Stimulated activated CD8-positive, alpha-beta memory T cell treated with anti-CD3 and anti-CD28 coated beads, Interleukin-7, amount 100 ng/mL, for 4 hours (primary cell): ENCODE measurements around the gene JARID2.

Experiments used
- DNase-seq, 2 donors: peaks; one replicate each; pipeline ENCODE4 v3.0.0-alpha.2; 2020; ENCODE audit warnings: low read depth in 2 of 2

Gene JARID2

DNA sequence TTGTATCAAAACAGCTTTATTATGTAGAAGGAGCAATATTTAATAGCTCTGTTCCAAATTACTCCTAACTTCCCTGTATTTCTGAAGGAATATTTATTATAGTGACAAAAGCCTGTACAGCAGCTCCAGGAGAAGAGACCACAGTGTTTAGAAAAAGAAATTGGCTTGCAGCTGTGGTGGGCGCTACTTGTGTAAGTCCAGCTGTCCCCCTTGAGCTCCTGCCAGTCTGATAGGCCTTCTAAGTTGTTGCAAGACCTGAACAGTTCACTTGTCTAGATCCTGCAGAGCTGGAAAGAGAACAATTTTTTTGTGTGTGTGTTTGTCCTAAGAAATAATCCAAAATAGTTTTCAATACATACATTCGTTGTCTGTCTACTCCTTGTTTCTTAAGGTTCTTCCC lies 86.6 kb downstream of the JARID2 start:
- no peak for DNase-seq

DNA sequence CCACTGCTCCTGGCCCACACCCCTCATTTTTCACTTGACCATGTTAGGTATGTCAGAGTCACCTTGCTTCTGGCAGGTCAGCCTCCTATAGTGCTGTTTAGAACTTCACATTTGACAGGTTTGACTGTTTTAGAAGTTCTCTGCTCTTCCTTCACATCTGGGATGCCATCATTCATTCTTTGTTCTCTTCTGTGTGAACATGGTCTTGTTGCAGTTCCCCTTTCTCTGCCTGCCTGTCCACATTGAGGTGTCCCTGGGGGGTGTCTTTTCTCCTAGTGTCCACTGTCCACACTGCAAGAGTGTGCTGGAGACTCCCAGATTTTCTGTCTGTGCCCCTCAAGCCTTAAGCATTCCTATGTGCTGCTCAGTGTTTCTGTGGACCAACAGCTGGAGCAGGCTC lies 89.5 kb downstream of the JARID2 start:
- DNase-seq, result no peak

DNA sequence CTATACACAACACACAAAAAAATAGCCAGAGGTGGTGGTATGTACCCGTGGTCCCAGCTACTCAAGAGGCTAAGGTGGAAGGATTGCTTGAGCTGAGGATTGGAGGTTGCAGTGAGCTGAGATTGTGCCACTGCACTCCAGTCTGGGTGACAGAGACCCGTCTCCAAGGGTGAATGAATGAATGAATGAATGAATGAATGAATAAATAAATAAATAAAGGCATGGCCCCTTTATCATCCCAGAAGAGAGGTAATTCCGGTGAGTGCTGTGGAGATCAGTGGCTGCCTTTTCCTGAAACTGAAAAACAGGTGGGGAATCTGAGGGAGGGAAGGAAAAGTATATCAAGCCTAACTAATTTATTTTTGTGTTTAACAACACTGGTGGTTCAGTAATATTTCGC lies 90.0 kb downstream of the JARID2 start:
- DNase-seq, result no peak

DNA sequence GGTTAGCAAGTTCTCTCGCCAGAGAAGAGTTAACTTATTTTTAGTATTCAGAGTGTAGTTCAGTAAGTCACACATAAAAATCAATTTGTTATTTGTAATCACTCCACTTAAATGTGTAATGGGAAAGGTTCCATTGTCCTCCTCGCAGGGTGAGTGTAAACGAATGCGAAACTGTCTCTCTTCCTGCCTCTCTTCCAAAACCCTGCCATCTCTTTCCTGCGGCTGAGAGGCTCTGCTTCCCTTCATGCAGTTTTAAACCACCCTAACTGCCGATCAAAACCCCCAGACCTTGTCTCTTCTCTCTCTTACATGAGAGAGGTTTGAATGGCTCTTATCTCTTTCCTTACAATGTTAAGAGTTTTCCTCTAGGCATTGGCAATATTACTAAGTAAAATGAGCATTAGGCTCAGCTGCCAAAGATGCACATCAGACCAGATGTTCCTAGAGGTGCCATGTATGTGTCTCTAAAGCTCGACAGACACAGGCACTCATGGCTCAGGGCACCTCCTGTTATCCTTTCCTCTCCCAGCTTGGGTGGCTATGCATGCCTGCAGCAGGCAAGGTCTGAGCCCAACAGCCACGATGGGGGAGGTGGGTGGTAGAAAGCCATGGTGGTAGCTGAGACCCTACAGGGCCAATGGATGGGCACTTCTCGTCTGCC lies 91.2 kb downstream of the JARID2 start:
- no peak for DNase-seq

DNA sequence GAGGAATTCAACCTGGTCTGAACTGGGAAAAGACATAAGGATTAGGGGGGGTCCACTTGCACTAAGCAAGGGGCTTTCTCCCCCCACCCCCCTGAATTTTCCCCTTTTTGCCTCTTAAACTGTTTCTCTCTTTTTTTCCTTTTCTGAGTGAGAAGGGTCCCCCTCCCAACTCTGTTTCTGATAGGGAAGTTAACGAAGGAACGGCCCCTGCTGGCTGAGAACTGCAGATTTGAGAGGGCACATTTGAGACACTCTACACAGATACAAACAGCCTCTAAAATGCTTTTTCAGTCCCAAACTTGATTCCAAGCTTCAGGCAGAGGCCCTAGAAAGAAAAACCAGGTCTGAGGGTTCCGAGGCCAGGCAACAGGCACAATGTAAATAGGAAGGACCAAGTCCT lies 91.7 kb downstream of the JARID2 start:
- DNase-seq, result no peak

DNA sequence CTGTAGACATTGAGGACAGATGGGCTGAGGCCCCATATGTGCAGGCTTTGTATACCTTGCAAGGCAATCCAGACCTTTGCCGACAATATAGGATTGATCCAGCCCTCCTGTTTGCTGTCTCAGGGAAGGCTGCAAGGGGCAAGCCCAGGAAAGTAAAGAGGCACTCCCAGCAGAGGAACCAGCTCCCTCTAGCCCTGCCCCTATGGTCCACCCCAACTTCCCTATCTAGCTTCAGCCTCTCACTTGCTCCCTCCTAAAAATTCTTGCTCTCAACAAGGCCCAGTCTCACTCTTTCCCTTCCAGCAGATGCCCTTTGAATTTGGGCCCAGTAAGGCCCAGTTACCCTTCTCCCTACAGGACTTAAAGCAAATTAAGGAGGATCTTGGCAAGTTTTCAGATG lies 92.6 kb downstream of the JARID2 start:
- no peak for DNase-seq

DNA sequence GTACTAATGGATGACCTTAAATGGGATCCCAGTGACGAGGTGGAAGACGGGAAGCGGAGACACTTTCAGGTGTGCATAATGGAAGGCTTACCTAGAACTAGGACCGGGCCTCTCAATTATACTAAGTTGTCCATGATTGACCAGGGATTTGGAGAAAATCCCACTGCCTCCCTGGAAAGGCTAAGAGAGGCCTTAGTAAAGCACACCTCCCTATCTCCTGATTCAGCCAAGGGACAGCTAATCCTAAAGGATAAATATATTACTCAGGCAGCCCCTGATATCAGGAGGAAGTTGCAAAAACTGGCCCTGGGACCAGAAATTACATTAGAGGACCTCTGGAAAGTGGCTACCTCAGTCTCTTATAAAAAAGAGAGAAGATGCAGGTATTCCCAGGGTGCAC lies 93.2 kb downstream of the JARID2 start:
- no peak for DNase-seq

DNA sequence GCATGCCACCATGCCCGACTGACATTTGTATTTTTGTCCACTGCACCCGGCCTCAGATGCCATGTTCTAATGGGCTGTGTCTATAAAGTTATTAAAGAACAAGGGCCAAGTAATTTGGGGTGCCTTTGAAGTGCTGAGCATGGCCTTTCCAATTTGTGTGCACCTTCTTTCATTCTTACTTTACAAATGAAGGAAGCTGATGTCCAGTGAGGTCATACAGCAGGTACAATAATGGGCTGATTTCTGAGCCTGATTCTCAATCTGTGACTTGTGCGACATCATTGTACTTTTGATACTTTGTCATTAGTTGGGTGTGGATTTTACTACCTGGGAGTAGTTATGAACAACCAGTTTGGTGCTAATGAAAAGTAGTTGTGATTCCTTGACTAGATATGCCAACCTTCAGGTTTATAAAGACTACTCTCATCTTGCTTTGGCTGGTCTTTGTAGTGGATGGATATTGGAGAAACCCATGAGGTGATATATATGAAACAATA lies 94.3 kb downstream of the JARID2 start:
- no peak for DNase-seq

DNA sequence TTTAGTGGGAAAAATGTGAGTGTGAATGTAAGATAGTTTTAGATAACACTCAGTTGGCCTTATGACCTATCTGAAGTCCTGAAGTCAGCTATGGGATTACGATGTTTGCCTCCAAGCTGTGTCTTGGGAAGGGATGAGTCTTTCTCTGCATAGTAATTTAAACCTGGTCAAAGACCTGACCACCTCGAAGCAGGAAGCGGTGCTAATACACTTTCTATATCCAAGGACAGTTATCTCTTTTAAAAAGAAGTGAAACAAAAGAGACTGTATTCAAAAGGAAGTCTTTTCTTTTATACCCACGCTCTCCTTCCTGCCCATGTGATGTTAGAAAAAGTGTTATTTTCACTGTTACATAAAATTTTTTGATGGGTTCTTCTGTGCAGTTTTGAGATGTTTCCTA lies 94.9 kb downstream of the JARID2 start:
- DNase-seq, result no peak

DNA sequence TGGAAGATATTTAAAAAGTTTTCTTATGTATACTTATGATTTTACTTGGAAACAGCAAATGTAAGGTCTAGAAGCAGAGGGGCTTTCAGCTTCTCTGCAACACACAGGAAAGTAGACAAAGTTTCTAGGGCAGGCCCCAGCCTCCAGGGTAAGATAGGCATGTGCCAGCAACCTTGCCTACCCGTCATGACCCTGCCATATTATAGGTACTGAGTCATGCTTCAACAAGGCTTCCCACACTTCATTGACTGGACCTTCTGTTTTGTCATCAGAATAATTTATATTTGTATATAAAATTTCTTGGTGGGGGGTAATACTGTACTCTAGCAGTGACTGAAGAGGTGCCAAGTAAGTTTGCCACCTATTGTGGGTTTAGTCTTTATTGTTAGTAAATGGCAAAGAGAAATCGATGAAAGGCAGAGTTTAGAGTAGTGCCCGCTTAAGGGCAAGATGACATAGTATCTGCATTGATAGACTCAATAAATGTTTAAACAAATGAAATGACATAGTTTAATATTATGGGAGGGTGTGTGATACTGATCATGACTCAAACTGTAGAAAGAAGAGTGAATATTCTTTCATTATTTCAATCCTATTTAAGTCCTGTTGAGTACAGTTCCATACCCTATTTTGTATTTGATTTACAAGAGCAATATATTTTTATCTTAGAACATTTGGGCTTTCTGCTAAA lies 95.6 kb downstream of the JARID2 start:
- no peak for DNase-seq

DNA sequence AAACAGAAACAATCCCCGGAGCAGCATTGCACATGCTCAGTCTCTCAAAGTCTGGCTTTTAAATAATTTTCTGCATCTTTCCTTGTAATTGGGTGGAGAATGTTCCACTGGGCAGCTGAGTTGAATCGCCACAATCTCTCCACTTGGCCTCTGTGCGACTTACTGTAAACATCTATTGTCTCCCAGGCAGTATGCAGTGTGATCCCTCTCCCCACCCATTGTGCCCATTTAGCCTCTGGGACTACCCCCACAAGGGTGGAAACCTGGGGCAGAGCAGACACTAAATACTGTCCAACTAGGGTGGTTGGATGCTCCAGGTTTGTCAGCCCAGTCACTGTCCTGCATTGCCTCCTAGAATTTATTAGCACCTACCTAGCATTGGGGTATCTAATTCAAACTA lies 96.2 kb downstream of the JARID2 start:
- DNase-seq, result no peak

DNA sequence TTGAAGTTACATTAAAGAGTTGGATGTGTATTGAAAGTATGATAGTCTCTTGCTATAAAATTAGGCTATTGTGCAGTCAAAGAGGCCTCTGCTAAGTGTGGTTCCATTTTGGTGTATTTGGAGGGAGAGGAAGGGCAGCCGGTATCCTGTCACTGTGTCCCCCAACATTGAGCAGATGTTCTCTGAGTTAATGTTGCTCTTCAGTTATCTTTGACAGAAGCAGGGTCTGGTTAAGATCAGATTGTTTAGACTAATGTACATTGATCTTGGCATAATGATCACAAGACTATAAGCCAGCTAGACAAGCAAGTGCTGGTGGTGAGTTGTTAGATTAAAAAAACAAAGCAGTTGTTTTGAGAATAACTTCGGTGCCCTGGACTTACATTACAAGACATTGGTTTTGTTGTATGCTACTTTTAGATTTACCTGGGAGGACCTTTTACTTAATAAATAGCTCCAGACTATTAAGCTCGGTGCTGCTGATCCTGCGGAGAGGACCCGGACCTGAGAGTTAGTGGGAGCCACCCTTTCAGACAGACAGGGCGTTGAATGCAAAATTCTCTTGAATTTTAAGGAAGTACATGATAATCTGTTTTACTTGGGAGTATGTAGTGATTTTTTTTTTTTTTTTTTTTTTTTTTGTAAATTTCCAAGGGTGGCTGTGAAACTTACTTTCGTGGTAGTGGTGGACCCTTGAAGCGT lies 97.8 kb downstream of the JARID2 start:
- no peak for DNase-seq

DNA sequence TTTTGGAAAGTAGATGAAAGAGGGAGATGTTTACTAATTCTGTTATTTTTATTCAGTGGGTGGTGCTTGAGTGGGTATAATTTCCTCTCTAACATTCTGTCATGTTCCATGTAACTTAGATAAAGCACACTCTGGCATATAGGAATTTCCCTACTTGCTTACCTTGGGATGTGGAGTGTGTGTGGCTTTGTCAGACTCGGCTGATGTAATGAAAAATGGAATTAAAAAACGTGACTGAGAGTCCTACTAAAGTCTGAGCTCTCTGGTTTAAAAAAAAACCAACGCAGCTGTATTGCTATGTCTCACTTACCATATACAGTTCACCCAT lies 98.3 kb downstream of the JARID2 start:
- DNase-seq, result no peak

DNA sequence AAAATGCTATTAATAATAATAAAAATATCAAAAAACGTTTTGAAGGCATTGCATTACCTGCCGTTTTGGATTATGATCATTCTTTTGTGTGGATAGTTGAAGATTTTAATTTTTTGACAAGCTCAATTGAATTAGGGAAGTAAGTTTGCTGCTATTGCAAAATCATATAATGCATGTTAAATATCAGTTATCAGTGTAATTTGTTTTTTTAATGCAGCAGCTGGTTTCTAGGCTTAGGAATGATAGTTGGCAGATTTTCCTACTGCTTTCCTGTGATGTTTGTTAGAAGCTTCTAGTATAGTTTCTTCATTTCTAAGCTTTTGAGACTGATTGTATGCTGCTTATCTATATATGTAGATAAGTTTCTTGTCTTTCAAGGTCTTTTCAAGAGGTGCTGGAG lies 99.0 kb downstream of the JARID2 start:
- no peak for DNase-seq

DNA sequence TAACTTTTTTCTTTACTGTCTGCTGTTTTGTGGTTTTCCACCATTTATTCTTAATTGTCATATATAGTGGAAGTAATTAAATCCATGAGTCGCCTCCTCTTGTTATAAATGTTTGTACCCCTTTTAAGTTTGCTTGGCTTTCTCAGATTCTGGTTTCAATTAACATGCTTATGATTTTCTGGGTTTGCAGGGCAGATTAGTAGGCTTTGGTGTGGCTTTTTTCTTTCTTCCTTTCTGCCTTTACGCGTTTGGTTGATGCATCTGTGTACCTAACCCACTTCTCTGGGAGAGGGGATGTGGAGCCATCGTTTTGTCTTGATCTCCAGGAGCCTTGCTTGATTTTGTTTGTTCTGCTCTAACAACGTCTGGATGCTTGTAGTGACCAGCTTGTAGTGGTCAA lies 100.4 kb downstream of the JARID2 start:
- DNase-seq, result no peak

DNA sequence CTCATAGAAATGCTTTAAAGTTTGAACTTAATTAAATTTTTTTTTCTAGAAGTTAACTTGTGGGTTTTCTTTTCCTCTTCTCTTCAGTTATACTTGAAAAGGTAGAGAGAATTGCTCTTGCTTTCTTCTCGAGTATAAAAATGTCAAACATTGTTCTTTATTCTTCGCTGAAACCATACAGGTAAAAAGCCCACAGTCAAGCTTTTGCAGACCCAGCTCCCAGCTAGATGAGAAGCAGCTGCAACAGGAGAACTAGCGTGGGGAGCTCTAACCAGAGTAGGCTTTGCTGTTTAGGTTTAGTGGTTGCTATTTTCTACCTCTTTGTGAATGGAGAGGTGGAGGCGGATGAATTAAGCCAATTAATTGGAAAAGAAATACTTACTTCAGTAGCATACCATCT lies 102.7 kb downstream of the JARID2 start:
- no peak for DNase-seq

DNA sequence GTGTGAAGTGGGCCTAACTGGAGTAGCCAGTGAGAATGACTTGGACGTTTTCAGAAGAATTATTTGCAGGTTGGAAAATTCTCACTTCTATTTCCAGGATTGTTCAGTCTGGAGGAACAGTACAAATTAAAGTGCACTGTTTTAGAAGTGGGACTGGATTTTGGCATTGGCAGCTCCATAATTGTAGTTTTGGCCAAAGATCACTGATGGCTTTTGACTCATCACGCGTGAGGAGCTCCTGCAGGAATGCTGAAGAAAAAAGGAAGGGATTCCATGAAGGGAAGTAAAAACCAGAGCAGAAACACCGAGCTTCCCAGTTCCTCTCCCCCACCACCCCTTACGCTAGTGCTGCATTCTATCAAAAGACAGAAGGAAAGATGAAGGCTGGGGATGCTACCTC lies 103.5 kb downstream of the JARID2 start:
- no peak for DNase-seq

DNA sequence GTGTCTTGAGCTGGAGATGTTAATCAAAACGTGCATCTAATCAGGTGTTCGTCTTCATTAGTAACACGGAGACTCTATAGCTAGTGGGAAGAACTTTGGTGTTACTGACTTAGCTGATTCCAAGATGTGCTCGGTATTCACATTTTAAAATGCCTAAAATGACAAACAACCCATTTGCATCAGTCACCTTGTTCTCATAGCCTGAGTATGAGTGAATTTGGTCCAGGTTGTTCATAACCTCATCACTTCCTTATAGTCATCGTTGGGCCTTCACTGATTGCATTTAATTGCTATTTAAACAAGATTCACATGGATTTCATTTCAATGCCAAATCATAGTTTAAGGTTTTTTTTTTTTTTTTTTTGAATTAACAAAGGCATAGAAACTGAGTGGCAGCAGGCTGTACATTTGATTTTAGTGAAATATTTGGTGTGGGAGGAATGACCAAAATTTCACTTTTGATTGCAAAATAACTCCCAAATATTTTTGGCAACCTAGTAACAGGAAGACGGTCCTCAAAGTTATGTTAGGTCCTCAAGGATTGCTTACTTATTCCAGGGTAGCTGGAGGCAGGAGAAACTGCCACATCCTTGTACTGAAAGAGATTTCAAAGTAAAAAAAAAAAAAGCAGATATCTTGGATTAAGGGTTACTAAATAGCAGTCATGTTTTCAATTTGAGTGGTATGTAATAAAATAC lies 104.7 kb downstream of the JARID2 start:
- no peak for DNase-seq

DNA sequence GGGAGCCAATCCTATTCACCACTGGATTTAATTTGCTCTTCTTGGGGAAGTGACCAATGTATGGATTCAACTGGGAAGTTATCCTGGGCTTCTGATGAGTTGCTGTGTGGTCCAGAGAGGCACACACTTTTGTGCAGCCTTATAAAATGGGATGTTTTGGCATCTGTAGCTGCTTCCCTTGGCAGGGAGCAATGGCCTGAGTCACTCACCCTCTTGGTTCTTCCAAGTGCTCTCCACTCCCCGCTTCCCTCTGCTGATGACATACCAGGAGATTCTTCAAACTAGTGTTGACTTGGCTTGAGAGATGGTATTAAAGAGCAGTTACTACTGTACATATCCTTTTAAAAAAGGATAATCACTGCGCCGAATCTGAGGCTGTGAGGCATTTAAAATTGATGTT lies 105.8 kb downstream of the JARID2 start:
- DNase-seq, result no peak

DNA sequence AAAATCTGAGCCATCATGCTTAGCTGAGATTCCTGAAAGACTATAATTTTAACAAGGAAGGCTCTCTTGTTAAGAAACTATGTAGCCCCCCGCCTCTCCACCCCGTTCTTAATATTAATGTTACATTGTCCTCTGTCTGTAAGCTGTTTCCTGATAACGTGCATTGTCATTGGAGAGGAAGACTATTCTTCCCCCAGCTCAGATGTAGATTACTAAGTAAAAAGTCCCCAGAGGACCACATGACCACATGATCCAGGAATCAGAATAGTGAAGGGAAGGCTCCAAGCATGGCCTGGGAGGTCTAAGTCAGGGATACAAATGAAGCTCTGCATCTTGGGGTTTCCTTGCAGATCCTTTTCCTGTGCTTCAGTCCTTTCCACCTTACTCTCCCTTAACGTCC lies 106.4 kb downstream of the JARID2 start:
- no peak for DNase-seq

DNA sequence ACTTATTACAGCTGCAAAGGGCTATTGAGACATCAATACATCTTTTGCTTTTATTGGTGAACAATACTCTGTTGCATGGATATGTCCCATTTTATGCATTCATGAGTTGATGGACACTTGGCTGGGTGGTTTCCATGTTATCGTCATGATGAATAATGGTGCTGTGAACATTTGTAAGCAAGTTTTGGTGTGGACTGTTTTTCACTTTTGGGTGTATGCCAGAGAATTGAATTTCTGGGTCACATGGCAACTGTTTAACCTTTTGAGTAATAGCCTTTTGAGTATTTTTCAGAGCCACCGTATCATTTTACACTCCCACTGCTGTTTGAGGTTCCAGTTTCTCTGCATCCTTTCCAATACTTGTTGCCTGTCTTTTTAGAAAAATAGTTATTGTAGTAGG lies 107.0 kb downstream of the JARID2 start:
- no peak for DNase-seq

DNA sequence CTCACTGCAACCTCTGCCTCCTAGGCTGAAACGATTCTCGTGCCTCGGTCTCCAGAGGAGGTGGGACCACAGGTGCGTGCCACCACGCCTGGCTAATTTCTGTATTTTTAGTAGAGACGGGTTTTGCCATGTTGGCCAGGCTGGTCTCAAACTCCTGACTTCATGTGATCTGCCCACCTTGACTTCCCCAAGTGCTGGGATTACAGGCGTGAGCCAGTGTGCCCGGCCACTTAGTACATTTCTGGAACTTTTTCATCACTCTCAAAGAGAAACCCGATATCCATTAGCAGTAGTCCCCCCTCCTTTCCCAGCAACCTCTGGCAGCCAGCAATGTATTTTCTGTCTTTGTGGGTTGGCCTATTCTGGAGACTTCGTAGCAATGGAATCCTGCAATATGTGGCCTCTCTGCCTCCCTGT lies 109.8 kb downstream of the JARID2 start:
- DNase-seq, result no peak

DNA sequence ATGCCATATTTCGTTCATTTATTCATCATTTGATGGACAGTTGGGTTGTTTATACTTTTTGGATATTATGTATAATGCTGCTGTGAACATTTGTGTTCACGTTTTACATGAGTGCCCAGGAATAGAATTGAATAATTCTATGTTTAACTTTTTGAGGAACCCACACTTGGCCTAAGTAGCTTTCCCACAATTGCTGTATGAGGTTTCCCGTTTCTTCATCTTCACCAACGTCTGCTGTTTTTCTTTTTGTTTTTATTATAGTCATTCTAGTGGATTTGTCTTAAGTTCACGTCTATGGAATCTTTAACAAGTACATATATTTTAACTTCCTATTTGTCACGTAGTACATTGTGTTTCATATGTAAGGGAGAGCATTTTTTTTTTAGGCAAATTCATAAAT lies 110.3 kb downstream of the JARID2 start:
- no peak for DNase-seq
